Spinal cord (tissue), 10 donors: ENCODE results near the gene TMEM51. TPM values are rescaled to one million over a fixed set of nuclear protein-coding genes. Genes with fewer than 3 reads are reported as not detected.

Experiments
- DNase-seq, 6 donors: peaks; one replicate each; pipeline versions ENCODE4 v3.0.0 to v3.0.0-alpha.2; 2013 to 2015; ENCODE audit warnings: low spot score in 6 of 6, low read depth in 4 of 6
- H3K27ac ChIP-seq: one replicate; pipeline ENCODE4 v1.5.1; 2013; ENCODE audit warnings: low read depth, low read length, control low read depth
- H3K27me3 ChIP-seq: one replicate; pipeline ENCODE4 v1.6.1; 2013; ENCODE audit warnings: low read length; ENCODE audit not compliant: control insufficient read depth, insufficient read depth
- H3K36me3 ChIP-seq: one replicate; pipeline ENCODE4 v1.6.1; 2013; ENCODE audit warnings: low read length; ENCODE audit not compliant: control insufficient read depth, insufficient read depth
- H3K4me1 ChIP-seq: one replicate; pipeline ENCODE4 v1.6.1; 2013; ENCODE audit warnings: low read length; ENCODE audit not compliant: control insufficient read depth, insufficient read depth
- H3K4me3 ChIP-seq: one replicate; pipeline ENCODE4 v1.5.1; 2013; ENCODE audit warnings: low read depth, low read length, control low read depth
- H3K9me3 ChIP-seq: one replicate; pipeline ENCODE4 v1.6.1; 2013; ENCODE audit warnings: low read length; ENCODE audit not compliant: control insufficient read depth, insufficient read depth
- WGBS: methylation state at CpG from one replicate; pipeline ENCODE4 v1.1.5; 2013; ENCODE audit warnings: missing lambda C conversion rate; ENCODE audit not compliant: insufficient coverage; 5-methylcytosine and 5-hydroxymethylcytosine counted together
- polyA plus RNA-seq, 2 donors: library from polyadenylated mRNA; unstranded; fragments of 120-200 nt; gene quantifications; one replicate each; pipeline ENCODE4 v1.2.1, GENCODE V29; 2013; ENCODE audit not compliant: insufficient read length in 2 of 2
- total RNA-seq, 2 donors: library from RNA; depleted of rRNA in 1 of 2; stranded (reverse); fragments of 120-200 nt in 1 of 2; fragments of >200 nt in 1 of 2; gene quantifications; one replicate each; pipeline versions ENCODE4 v1.2.3 to v1.2.4, GENCODE V29; 2013 to 2014
- donor health status: healthy.

Gene TMEM51
- total and polyA plus RNA-seq, 4 donors: 3.9 to 14.4 (median 12.1) TPM

DNA sequence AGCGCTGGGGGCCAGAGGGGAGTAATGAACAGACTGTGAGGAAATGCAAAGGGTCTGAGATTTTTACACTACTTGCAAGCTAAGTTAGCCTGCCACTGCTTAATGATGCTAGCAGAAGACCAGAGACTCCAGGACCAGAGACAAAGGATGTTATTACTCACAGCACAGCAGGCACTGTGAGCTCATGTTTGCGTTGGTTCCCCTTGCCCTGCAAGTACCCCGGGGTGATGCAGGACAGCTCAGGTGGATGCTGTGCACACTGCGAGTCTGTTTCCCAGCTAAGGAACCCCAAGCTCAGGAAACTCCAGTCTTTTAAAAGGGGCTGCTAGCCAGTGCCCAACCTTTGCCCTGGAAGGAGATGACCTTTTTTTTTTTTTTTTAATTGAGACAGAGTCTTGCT is 94.7 kb downstream of the TMEM51 start:
- no peak overlapping the region for H3K27ac ChIP-seq
- no peaks in the 10 kb centered on the region for H3K9me3 ChIP-seq
- 82% methylated on average over 3 of the region's 4 CpGs for WGBS
- H3K4me1 ChIP-seq: peaks cover 20% of the 10 kb centered on the region
- H3K27me3 ChIP-seq: no peaks in the 10 kb centered on the region
- no peak overlapping the region for H3K4me3 ChIP-seq
- no peak for DNase-seq
- H3K36me3 ChIP-seq: no peaks in the 10 kb centered on the region

GRCh38 chr1:15249081-15249480 is 95.5 kb downstream of the TMEM51 start:
- WGBS: 86% methylated on average over 3 of the region's 5 CpGs
- H3K27me3 ChIP-seq: no peaks in the 10 kb centered on the region
- H3K9me3 ChIP-seq: no peaks in the 10 kb centered on the region
- H3K27ac ChIP-seq: no peak overlapping the region
- H3K4me1 ChIP-seq: peaks cover 15% of the 10 kb centered on the region
- no peak for DNase-seq
- H3K4me3 ChIP-seq: no peak overlapping the region
- no peaks in the 10 kb centered on the region for H3K36me3 ChIP-seq

DNA sequence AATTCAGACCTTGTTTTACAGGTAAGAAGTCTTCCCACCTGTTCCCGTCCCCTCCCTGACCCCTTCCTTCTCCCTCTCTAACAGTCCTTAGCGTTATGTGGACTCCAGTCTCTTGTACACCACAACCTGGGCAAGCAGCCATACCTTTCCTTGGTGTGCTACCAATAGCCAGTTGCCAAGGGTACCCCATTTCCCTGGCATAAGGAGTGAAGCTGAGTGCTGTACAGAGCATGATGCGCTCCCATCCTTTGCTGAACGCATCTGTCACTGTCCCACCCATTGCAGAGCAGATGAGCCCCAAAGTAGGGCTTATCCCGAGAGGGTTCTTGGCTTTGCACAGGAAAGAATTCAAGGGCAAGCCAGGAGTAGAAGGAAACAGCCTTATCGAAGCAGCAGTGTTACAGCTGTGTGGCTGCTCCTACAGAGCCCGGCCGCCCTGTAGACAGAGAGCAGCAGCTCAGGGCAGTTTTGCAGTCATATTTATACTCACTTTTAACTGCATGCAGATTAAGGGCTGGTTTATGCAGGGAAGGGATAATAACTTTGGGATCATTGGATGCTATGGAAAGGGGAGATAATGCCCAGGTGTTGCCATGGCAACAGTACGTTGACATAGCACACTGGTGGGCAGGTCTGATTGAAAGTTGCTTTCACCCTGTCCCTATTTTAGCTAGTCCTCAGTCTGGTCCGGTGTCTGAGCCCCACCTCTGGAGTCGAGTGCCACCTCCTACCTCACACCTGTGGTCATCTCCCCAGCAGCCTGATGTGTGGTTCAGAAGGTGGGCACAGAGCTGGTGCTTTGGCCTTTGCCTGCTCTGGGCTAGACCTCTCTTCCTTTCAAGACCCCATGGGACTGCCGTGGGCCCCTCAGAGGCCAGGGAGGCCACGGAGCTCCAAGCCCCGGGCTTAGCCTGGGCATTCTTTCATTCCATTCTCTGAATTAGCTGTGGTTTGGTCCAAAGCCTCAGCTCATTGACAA is 98.6 kb downstream of the TMEM51 start:
- Histone ChIP-seq H3K4me3 (no peak overlapping the region), H3K36me3 (no peaks in the 10 kb centered on the region), H3K9me3 (no peaks in the 10 kb centered on the region), H3K27ac (no peak overlapping the region), H3K4me1 (peaks cover 11% of the 10 kb centered on the region), H3K27me3 (no peaks in the 10 kb centered on the region)
- DNase-seq: peak in 1 of 6 donors; percentile 35
- 72% methylated on average over 9 of the region's 14 CpGs for WGBS

GRCh38 chr1:15254559-15254958 is 101.0 kb downstream of the TMEM51 start:
- Histone ChIP-seq H3K4me3 (no peak overlapping the region), H3K27me3 (no peaks in the 10 kb centered on the region), H3K4me1 (peaks cover 11% of the 10 kb centered on the region), H3K27ac (no peak overlapping the region), H3K36me3 (no peaks in the 10 kb centered on the region), H3K9me3 (no peaks in the 10 kb centered on the region)
- WGBS: no CpG with 5 or more reads among the region's 2 CpGs
- peak in 1 of 6 donors; percentile 77 for DNase-seq

DNA sequence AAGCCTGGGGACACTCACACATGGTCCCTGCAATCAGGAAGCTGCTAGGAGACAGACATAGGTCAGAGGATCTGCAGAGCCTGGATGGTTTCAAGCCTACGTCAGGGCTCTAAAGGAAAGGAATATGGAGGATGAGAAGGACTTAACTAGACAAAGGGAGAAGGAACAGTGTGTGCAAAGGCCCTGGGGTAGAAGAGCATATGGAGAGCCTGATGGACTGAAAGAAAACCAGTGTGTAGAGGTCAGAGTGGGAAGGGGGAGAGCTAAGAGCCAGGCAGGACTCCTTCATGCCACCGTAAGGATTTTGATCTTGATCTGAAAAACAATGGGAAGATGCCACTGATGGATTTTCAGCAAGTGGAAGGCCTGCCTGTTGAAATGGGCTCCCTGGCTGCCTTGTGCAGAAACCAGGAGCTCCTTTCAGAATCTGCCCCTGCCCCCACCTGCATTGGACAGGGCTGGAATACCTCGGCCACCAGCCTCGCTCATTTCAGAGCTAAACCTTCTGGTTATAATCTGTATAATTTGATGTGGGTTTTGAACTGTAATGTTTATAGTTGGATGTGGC is 102.1 kb downstream of the TMEM51 start:
- Histone ChIP-seq H3K27me3 (no peaks in the 10 kb centered on the region), H3K36me3 (no peaks in the 10 kb centered on the region), H3K4me3 (no peak overlapping the region), H3K4me1 (peaks cover 16% of the 10 kb centered on the region), H3K27ac (no peak overlapping the region), H3K9me3 (no peaks in the 10 kb centered on the region)
- 73% methylated on average over 2 of the region's 4 CpGs for WGBS
- no peak for DNase-seq

- no peak for DNase-seq
- no peaks in the 10 kb centered on the region for H3K36me3 ChIP-seq
- WGBS: 100% methylated on average over 2 of the region's 3 CpGs
- no peak overlapping the region for H3K27ac ChIP-seq
- no peaks in the 10 kb centered on the region for H3K27me3 ChIP-seq
- H3K4me3 ChIP-seq: no peak overlapping the region
- H3K4me1 ChIP-seq: peaks cover 17% of the 10 kb centered on the region
- no peaks in the 10 kb centered on the region for H3K9me3 ChIP-seq
Observed at GRCh38 chr1:15256584-15256983, 103.0 kb downstream of the TMEM51 start.

DNA sequence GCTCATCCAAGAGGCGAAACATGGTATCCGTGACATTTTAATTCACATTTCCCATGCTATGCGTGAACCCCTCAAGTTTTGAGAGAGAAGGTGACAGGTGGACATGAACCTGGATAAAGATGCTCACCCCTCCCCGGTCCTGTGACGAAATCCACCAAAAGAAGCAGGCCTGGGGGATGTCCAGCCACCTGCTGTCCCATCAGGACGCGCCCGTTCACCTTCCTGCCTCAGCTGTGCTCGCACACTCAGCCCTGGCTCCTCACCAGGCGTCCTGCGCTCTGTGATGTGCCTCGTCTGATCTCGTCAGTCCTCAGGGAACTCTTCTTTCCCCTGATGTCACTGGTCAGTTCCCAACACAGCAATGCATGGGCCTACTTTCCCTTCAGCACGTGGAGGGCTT is 103.8 kb downstream of the TMEM51 start:
- H3K27me3 ChIP-seq: no peaks in the 10 kb centered on the region
- H3K4me1 ChIP-seq: peaks cover 15% of the 10 kb centered on the region
- no peak overlapping the region for H3K4me3 ChIP-seq
- WGBS: 88% methylated on average over 12 of the region's 14 CpGs
- H3K36me3 ChIP-seq: no peaks in the 10 kb centered on the region
- no peak overlapping the region for H3K27ac ChIP-seq
- no peak for DNase-seq
- no peaks in the 10 kb centered on the region for H3K9me3 ChIP-seq

DNA sequence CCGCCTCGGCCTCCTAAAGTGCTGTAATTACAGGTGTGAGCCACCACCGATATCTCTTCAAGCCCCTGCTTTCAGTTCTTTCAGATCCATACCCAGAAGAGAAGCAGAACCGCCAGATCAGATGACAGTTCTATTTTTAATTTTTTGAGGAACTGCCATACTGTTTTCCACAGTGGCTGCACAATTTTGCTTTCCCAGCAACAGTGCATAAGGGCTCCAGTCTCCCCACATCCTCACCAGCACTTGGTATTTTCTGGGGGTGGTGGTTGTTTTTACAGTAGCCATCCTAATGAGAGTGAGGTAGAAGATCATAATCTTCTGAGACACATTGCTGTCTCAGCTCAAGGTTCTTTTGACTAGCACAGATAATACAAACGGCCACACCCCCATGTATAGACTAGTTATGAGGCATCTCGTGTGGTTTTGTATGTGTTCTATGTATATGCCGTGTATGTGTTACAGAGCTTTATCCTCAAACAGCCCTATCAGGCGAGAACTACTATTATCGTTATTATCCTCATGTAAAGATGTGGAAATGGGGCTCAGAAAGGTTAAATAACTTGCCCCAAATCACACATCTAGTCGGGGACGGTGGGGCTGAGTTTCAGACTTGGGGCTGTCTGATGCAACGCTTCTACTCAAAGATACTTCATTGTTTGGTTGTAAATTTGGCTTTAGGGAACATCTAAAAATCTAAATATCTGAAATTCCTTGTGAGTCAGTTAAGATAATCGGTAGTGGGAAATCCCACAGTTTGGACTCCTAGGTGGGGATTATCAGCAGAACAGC is 105.5 kb downstream of the TMEM51 start:
- Histone ChIP-seq H3K9me3 (no peaks in the 10 kb centered on the region), H3K27ac (no peak overlapping the region), H3K36me3 (no peaks in the 10 kb centered on the region), H3K27me3 (no peaks in the 10 kb centered on the region), H3K4me3 (no peak overlapping the region), H3K4me1 (peaks cover 11% of the 10 kb centered on the region)
- 80% methylated on average over 4 of the region's 13 CpGs for WGBS
- DNase-seq: no peak

GRCh38 chr1:15259622-15260007 is 106.1 kb downstream of the TMEM51 start:
- WGBS: 87% methylated on average over 8 of the region's 9 CpGs
- DNase-seq: no peak
- H3K27ac ChIP-seq: no peak overlapping the region

More at GRCh38 chr1:15259622-15260007, 106.1 kb downstream of the TMEM51 start:
- H3K27me3 ChIP-seq: no peaks in the 10 kb centered on the region
- H3K4me1 ChIP-seq: peaks cover 11% of the 10 kb centered on the region
- H3K4me3 ChIP-seq: no peak overlapping the region
- no peaks in the 10 kb centered on the region for H3K9me3 ChIP-seq
- no peaks in the 10 kb centered on the region for H3K36me3 ChIP-seq
